HG02884 (cell line): ENCODE results near the gene STYX.
A peak's percentile ranks its signal among the peaks of the same experiment; 100 is the strongest.

Source experiments
- ATAC-seq: cut with Tn5 transposase; IDR thresholded peaks from one replicate; pipeline ENCODE4 v1.9.1; 2021; ENCODE audit warnings: mild to moderate bottlenecking, moderate library complexity; ENCODE audit not compliant: unreplicated experiment

STYX gene, protein sequence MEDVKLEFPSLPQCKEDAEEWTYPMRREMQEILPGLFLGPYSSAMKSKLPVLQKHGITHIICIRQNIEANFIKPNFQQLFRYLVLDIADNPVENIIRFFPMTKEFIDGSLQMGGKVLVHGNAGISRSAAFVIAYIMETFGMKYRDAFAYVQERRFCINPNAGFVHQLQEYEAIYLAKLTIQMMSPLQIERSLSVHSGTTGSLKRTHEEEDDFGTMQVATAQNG

GRCh38 chr14:52729925-52730708 lies at the start of gene STYX:
Gene STYX, plus strand, starts transcription at chr14:52730166. Its CDS starts 309 bp downstream, at chr14:52730475.
- peak; percentile 86 for ATAC-seq

DNA sequence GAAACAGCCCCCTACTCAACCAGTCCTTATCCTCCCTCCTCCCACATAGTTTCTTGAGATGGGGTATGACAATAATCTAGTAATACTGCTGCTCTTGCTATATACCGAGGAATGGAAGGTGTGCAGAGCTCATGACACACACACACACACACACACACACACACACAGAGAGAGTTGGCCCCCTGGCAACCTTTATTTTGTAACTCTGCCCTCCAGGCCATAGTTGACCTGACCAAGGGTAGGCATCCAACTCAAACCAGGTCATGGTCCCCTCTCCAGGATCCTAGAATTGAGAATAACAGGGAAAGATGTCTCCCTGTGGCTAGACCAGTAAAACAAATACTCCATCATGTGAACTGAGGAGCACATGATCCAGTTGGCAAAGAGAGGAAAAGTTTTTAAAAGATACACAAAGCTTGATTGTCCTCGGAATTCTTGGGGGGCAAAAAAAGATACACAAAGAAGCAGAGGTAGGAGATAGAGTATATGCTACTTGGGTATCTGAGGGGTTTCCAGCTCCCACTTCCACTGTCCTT lies 45.9 kb upstream of the STYX start:
- ATAC-seq: no peak

DNA sequence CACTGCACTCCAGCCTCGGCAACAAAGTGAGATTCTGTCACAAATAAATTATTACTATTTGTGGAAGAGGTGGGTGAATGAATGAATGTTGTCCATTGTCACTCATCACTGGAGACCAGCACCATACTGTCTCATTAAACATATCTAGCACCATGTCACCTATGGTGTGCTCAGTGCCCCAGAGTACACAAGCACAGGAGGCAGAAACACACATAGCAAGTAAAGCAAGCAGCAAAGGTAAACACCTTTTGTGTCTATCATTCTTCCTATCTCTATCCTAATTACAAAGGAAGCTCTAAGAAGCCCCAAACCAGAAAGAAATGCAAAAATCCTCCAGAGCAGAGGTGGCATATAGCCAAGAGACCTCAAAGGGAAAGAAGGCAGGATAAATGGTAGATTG lies 43.8 kb upstream of the STYX start:
- no peak for ATAC-seq

DNA sequence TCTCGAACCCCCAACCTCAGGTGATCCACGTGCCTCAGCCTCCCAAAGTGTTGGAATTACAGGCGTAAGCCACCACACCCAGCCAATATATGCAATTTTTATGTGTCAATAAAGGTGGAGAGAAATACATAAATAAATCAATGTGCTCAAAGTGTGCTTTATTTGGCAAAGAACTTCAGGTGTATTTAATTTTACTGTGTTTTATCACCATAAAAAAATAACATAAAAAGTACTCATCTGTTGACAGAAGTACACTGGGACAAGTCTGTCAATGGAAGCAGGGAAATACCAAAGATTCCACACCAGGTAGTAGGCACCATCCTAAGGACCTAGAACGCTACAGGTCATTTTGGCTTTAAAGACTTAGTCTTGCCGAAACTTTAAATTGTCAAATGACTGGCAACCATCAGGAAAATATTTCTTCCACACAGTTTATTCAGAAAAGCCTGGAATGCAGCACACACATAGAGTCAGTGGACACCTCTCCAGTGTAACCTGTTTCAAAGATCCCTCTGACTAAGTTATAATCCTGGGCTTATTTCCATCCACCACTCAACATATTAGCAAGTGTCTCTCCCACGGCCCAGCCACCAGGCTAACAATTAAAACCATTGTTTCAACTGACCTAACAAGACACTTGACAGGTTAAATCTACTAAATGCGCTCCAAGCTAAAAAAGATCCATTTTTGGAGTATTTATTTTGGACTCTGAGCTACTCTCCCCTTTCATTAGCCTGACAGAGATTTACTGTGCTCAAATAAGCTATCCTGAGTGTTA lies 38.8 kb upstream of the STYX start:
- ATAC-seq: no peak

- no peak for ATAC-seq
Observed at GRCh38 chr14:52692248-52692962, 37.6 kb upstream of the STYX start.

DNA sequence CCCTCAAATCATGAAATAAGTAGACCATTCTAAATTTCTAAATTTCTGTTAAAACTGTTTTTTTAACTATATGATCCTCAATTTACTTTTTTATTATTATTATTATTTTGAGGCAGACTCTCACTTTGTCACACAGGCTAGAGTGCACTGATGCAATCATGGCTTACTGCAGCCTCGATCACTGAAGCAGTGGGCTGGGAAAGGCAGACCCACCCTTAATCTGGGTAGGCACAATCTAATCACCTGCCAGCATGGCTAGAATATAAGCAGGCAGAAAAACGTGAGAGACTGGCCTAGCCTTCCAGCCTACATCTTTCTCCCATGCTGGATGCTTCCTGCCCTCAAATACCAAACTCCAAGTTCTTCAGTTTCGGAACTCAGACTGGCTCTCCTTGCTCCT lies 36.9 kb upstream of the STYX start:
- ATAC-seq: no peak

GRCh38 chr14:52693532-52693931 lies 36.4 kb upstream of the STYX start:
- ATAC-seq: no peak

DNA sequence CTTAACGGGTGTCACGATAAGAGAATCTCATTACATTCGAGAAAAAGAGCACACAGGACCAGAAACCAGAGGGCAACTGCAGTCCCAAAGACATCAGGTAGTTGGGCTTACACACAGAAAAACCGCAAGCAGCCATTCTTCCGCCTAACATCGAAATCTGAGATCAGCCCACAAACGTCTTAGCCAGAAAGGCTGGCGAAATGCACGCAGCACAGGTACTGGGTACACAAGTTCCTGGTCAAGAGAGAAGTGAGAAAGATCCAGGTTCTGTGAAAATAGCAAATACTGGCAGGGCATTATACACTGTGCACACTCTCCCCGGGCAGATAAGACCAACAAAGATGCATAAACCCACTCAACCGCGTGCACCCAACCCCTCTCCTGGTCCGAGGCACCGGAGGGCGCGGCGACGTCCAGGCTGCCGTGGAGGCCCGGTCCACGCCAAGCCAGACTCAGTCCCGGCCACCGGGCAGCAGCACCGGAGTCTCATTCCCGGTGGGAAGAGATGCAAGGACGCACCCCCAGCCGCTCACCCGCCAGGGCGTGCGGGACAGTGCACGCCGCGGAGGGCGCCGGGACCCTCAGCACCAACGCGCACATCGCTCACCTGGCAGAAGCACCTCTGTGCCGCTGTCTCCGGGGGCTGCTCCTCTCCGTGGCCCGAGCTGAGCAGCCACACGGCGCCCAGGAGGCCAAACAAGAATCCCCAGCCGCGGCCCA lies 35.0 kb upstream of the STYX start:
- peak; percentile 57 for ATAC-seq

- peak; percentile 64 for ATAC-seq
Observed at GRCh38 chr14:52695481-52696091, 34.4 kb upstream of the STYX start, which contains the start of gene ERO1A. Gene ERO1A, minus strand, starts transcription at chr14:52695558. Its CDS starts 77 bp downstream, at chr14:52695481.

DNA sequence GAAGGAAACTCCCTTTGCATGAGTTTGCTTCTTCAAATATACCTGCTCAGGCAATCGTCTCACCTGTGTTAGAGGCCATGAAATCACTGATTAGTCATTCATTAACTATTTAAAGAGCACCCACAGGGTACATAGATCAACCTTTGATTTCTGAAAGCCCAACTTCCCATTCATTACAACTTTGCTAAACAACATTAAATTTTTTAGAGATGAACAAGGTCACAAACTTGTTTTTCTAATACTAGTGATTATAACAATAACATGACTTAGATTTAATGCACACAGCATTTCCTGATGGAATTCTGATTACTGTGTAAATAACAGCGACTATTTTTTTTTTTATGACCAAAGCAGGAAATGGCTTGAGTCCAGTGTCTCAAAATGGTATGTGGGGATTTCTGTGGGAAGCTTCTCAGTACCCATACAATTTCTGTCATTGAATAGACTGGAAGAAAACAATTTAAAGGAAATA lies 29.2 kb upstream of the STYX start:
- ATAC-seq: no peak

- ATAC-seq: no peak
Observed at GRCh38 chr14:52701223-52701622, 28.7 kb upstream of the STYX start.

DNA sequence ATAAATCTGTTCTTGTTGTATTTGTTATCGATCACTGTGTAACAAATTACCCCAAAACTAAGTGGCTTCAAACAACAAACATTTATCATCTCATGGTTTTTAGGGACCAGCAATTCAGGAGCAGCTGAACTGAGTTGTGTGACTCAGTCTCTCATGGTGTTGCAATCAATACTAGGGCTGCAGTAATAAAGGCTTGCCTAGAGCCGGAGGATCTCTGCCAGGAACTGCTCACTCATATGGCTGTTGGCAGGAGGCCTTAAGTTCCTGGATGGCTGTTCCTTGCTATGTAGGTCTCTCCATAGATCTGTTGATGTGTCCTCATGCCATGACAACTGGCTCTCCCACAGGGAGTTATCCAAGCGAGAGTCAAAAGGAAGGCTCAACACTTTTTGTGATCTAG lies 26.7 kb upstream of the STYX start:
- ATAC-seq: no peak

- ATAC-seq: no peak
Observed at GRCh38 chr14:52703664-52704063, 26.3 kb upstream of the STYX start.

DNA sequence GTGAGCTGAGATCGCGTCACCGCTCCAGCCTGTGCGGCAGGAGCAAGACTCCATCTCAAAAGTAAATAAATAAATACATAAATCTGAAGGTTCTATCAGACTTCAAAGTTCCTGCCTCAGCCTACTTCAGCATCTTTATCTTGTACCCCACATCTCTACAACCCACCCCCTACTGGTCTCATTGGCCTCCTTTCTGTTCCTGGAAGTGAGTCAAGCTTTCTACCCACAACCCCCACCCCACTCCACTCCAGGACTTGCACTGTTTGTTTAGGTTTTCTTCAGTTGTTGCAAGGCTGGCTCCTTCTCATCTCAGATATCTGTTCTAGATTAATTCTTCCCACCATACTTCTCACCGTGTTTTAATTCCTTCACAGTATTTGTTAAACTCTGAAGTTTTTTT lies 23.7 kb upstream of the STYX start:
- ATAC-seq: no peak

DNA sequence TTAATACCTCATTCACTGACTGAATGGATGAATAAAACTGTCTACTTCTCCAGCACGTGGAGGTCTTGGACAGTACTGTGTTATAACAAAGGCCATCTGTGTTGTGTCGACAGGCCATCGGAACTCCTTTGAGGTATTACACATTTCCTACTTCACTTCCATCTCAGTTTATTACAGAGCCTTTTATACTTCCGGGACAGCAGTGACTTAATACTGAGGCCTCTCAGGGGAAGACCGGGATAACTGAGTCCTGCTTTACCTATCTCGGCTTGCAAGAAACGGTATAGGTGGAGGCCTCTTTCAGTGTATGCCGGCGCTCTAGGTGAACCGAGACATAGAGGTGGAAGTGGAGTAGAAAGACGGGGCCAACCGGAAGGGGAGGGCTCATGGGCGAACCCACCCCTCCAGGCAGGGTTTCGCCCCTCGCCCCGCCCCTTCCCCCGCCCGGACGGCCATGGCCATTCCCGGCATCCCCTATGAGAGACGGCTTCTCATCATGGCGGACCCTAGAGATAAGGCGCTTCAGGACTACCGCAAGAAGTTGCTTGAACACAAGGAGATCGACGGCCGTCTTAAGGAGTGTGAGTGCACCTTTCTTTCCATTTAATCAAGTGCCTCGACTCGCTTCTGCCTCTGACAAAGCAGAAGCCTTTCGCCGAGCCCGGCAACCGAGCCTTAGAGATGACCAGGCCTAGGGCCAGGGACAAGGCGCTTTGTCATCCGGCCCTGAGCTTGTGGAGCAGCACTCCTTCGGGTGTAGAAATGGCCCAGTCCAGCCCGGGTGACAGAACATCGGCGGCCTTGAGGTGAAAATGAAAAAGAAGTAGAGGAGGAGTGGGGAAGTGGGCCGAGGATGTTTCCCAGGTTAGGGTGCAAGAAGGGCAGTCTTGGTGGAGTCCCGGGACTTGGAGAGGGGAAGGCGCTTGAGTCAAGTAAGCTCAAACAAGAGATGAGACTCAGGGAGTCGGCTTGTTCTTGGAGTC lies 23.0 kb upstream of the STYX start, which contains the start of gene PSMC6:
PSMC6 (plus strand) TSS at position 477 of the 983 bp plus-strand sequence; CDS start at position 497, 20 bp downstream.
- ATAC-seq: peak; percentile 93

GRCh38 chr14:52711666-52712065 lies 18.3 kb upstream of the STYX start:
- no peak for ATAC-seq

- no peak for ATAC-seq
Observed at GRCh38 chr14:52716155-52716554, 13.8 kb upstream of the STYX start.
